SU-DHL-6 (cell line): ENCODE results near the gene DLGAP3.
"Not testable (repeated sequence)": the region's sequence is repeated elsewhere in the genome, so short reads cannot be mapped to it uniquely, and the experiment has no call there.

Experiments
- H2AFZ ChIP-seq: fragments of 200-600 bp; sonication (generic); 2 replicates; pipeline ENCODE4 v1.6.1; 2014; ENCODE audit warnings: low read depth, mild to moderate bottlenecking, moderate library complexity, mixed read lengths, antibody characterized with exemption, low read length; ENCODE audit not compliant: severe bottlenecking
- H3F3A ChIP-seq: fragments of 200-600 bp; shearing (Covaris generic); 2 replicates; pipeline ENCODE4 v1.6.0; 2016; ENCODE audit warnings: antibody characterized with exemption, mild to moderate bottlenecking; ENCODE audit not compliant: insufficient read depth
- H3K27ac ChIP-seq: fragments of 200-600 bp; sonication (generic); 2 replicates; pipeline ENCODE4 v1.5.1; 2016; ENCODE audit warnings: low read depth, mild to moderate bottlenecking, low read length, moderate library complexity, mixed read lengths
- H3K27me3 ChIP-seq: fragments of 200-600 bp; sonication (generic), shearing (Covaris generic); 2 replicates; pipeline ENCODE4 v1.6.0; 2014; ENCODE audit warnings: mild to moderate bottlenecking, low read length
- H3K36me3 ChIP-seq: fragments of 200-600 bp; sonication (generic); 2 replicates; pipeline ENCODE4 v1.6.1; 2014; ENCODE audit warnings: mild to moderate bottlenecking, low read length, mixed read lengths
- H3K4me2 ChIP-seq: fragments of 300-600, 200-600 bp; shearing (Covaris generic), sonication (generic); 2 replicates; pipeline ENCODE4 v1.6.0; 2014; ENCODE audit warnings: low read length, low read depth, mild to moderate bottlenecking; ENCODE audit not compliant: poor library complexity, severe bottlenecking
- H3K4me3 ChIP-seq: fragments of 200-600 bp; sonication (generic); 2 replicates; pipeline ENCODE4 v1.5.1; 2014; ENCODE audit warnings: antibody characterized with exemption, low read length, mild to moderate bottlenecking, mixed read lengths; ENCODE audit not compliant: insufficient read depth, poor library complexity, severe bottlenecking
- H3K79me2 ChIP-seq: fragments of 200-600 bp; sonication (generic); 2 replicates; pipeline ENCODE4 v1.6.1; 2014; ENCODE audit warnings: mild to moderate bottlenecking, low read length, moderate library complexity; ENCODE audit not compliant: insufficient read depth
- H3K9ac ChIP-seq: fragments of 200-600 bp; sonication (generic); 2 replicates; pipeline ENCODE4 v1.7.0; 2014; ENCODE audit warnings: mild to moderate bottlenecking, low read length
- H3K9me2 ChIP-seq: fragments of 200-600 bp; sonication (generic); replicated peaks from 2 replicates; pipeline ENCODE4 v1.6.1; 2014; ENCODE audit warnings: low read length; ENCODE audit not compliant: insufficient read depth
- H3K9me3 ChIP-seq: fragments of 200-600 bp; sonication (generic); 2 replicates; pipeline ENCODE4 v1.6.1; 2014; ENCODE audit warnings: low read length, mixed read lengths; ENCODE audit not compliant: insufficient read depth
- H4K20me1 ChIP-seq: fragments of 200-600 bp; sonication (generic); 2 replicates; pipeline ENCODE4 v1.6.1; 2014; ENCODE audit warnings: low read depth, mild to moderate bottlenecking, antibody characterized with exemption, low read length, moderate library complexity, mixed read lengths
- CTCF ChIP-seq: fragments of 200-600 bp; sonication (generic); IDR thresholded peaks from one replicate; pipeline ENCODE4 v1.5.1; 2017; ENCODE audit warnings: antibody characterized with exemption, mild to moderate bottlenecking, low read length, moderate library complexity; ENCODE audit not compliant: insufficient read depth, poor library complexity, severe bottlenecking
- EZH2phosphoT487 ChIP-seq: fragments of 200-600 bp; sonication (generic), shearing (Covaris generic); conservative IDR thresholded peaks from 2 replicates; pipeline ENCODE4 v1.6.1; 2018; ENCODE audit warnings: mild to moderate bottlenecking, antibody characterized with exemption, low read length, moderate library complexity, mixed read lengths

The DLGAP3 gene

DNA sequence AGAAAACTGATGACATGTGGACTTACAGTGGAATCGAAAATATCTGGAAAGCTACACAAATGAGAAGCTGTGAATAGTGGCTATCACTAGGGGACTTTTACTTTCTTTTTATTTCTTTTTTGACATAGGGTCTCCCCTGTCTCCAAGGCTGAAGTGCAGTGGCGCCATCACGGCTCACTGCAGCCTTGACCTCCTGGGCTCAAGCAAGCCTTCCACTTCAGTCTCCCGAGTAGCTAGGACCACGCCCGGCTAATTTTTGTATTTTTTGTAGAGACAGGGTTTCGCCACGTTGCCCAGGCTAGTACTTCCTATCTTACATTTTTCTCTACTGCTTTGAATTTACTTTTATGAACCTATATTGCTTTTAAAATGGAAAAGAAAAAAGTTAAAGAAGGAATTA lies 45.2 kb upstream of the DLGAP3 start:
- no peak overlapping the region for H3K4me3 ChIP-seq
- no peaks in the 10 kb centered on the region for H3K79me2 ChIP-seq
- no peaks in the 10 kb centered on the region for H3F3A ChIP-seq
- H3K4me2 ChIP-seq: no peak overlapping the region
- H3K9me3 ChIP-seq: no peaks in the 10 kb centered on the region
- H3K27me3 ChIP-seq: no peaks in the 10 kb centered on the region
- no peaks in the 10 kb centered on the region for H3K9me2 ChIP-seq
- TF ChIP-seq EZH2phosphoT487: no peak
- no peak overlapping the region for H2AFZ ChIP-seq
- H3K27ac ChIP-seq: no peak overlapping the region
- no peaks in the 10 kb centered on the region for H4K20me1 ChIP-seq
- H3K9ac ChIP-seq: no peak overlapping the region
- H3K36me3 ChIP-seq: no peaks in the 10 kb centered on the region

DNA sequence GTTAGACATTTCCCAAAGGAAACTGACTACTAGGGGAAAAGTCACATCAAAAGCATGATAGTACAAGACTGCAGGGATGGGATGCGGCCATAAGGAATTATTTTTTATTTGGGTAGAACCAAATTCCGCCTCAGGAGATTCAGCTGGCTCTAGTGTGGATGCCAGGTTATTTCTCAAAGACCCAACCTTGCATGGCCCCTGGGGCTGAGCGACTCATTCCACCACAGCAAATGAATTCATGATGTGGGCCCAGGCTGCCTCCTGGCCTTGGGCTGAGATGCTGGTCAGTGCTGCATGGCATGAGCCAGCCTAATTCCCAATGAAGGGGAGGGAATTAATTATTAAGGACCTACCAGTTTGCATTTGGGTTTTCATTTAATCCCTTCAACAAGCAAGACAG lies 43.9 kb upstream of the DLGAP3 start:
- Histone ChIP-seq H3F3A (no peaks in the 10 kb centered on the region), H3K9me2 (no peaks in the 10 kb centered on the region), H3K79me2 (no peaks in the 10 kb centered on the region), H4K20me1 (no peaks in the 10 kb centered on the region), H3K36me3 (no peaks in the 10 kb centered on the region), H3K4me3 (no peak overlapping the region), H3K27ac (no peak overlapping the region), H3K4me2 (no peak overlapping the region), H3K9ac (no peak overlapping the region), H3K27me3 (no peaks in the 10 kb centered on the region), H3K9me3 (no peaks in the 10 kb centered on the region), H2AFZ (no peak overlapping the region)
- TF ChIP-seq CTCF (no peak), EZH2phosphoT487 (no peak)

DNA sequence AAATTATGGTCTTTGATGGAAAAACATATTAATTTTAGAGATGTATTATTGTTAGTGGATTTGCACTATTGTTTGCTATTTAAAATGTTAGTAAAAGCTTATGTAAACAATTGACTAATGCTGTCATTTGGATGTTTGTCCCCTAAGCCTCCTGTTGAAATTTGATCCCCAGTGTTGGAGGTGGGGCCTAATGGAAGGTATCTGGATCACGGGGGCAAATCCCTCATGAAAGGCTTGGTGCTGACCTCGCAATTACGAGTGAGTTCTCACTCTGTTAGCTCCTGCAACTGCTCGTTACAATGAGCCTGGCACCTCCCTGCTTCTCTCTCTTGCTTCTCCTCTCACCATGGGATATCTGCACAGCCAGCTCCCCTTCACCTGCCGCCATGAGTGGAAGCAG lies 41.4 kb upstream of the DLGAP3 start:
- H3K36me3 ChIP-seq: no peaks in the 10 kb centered on the region
- H3K79me2 ChIP-seq: no peaks in the 10 kb centered on the region
- no peak overlapping the region for H2AFZ ChIP-seq
- no peaks in the 10 kb centered on the region for H3K9me3 ChIP-seq
- no peak overlapping the region for H3K27ac ChIP-seq
- no peak overlapping the region for H3K9ac ChIP-seq
- H3K9me2 ChIP-seq: no peaks in the 10 kb centered on the region
- no peak overlapping the region for H3K4me3 ChIP-seq
- no peaks in the 10 kb centered on the region for H3K27me3 ChIP-seq
- H3K4me2 ChIP-seq: no peak overlapping the region
- TF ChIP-seq EZH2phosphoT487 (no peak), CTCF (no peak)
- no peaks in the 10 kb centered on the region for H3F3A ChIP-seq
- H4K20me1 ChIP-seq: no peaks in the 10 kb centered on the region

DNA sequence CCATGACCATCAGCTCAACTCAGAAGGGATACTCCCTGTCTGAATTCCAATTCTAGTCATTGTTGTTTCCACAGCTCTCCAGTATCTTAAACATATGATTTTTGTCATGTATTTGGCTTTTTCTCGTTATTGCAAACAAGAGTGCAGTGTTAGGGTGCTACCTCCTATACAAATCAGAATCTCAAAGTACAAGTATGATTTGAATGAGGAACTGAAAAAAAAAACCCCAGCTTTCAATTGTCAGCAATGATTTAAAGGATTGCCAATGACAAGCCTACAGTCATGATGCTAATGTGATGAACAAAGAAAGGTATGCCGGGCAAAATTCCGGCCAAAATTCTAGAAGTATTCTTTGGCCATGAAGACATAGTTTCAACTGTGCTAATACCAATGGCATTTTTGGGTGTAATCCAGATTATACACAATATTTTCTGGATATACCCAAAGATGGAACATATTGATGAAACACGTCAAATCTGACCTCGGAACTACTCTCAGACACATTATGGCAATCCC lies 40.8 kb upstream of the DLGAP3 start:
- Histone ChIP-seq H3K27ac (no peak overlapping the region), H3F3A (no peaks in the 10 kb centered on the region), H3K4me2 (no peak overlapping the region), H2AFZ (no peak overlapping the region), H3K36me3 (no peaks in the 10 kb centered on the region), H3K4me3 (no peak overlapping the region), H3K9me2 (no peaks in the 10 kb centered on the region), H3K79me2 (no peaks in the 10 kb centered on the region), H3K9ac (no peak overlapping the region), H3K27me3 (no peaks in the 10 kb centered on the region), H3K9me3 (no peaks in the 10 kb centered on the region), H4K20me1 (no peaks in the 10 kb centered on the region)
- no peak for TF ChIP-seq CTCF
- TF ChIP-seq EZH2phosphoT487: no peak

DNA sequence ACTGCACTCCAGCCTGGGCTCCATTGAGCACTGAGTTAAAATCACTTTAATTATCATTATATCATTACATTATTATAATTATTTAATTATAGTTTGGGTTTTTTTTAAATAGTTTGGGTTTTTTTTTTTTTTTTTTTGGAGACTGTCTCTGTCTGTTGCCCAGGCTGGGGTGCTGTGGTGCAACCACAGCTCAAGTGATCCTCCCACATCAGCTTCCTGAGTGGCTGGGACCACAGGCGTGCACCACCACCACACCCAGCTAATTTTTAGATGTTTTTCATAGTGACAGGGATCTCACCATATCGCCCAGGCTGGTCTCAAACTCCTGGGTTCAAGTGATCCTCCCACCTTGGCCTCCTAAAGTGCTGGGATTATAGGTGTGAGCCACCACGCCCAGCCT lies 38.8 kb upstream of the DLGAP3 start:
- not testable (repeated sequence) for H3K9me3 ChIP-seq, H3K27me3 ChIP-seq, H3K27ac ChIP-seq, H3K4me3 ChIP-seq, H4K20me1 ChIP-seq, H3K9me2 ChIP-seq, H3K4me2 ChIP-seq, H3K9ac ChIP-seq, H3K36me3 ChIP-seq, H3K79me2 ChIP-seq, H3F3A ChIP-seq, H2AFZ ChIP-seq

- H3K27ac ChIP-seq, H3K36me3 ChIP-seq, H3K27me3 ChIP-seq, H3F3A ChIP-seq, H3K9me2 ChIP-seq, H3K9me3 ChIP-seq, H3K4me2 ChIP-seq, H3K4me3 ChIP-seq, H2AFZ ChIP-seq, H3K9ac ChIP-seq, H3K79me2 ChIP-seq, H4K20me1 ChIP-seq: not testable (repeated sequence)
Observed at GRCh38 chr1:34967672-34968071, 38.2 kb upstream of the DLGAP3 start.
